NCI-H460 (cell line): ENCODE data around the gene CBFA2T2. TPM values are rescaled to one million over a fixed set of nuclear protein-coding genes. Genes with fewer than 3 reads are reported as not detected.
"Not testable (repeated sequence)": the region's sequence is repeated elsewhere in the genome, so short reads cannot be mapped to it uniquely, and the experiment has no call there.

Experiments
- DNase-seq: peaks from one replicate; pipeline ENCODE4 v3.0.0-alpha.2; 2016; ENCODE audit warnings: low read depth; ENCODE audit errors: extremely low read depth
- total RNA-seq: library from RNA; depleted of rRNA; stranded (reverse); fragments of >200 nt; shearing (Covaris generic); gene quantifications from 2 replicates; pipeline ENCODE4 v1.2.3, GENCODE V29; 2014

The CBFA2T2 gene
- total RNA-seq, 1 experiment from 2014 or later = 4.2 TPM

- not testable (repeated sequence) for DNase-seq
Measured at GRCh38 chr20:33646959-33647602, 157.2 kb downstream of the CBFA2T2 start.

GRCh38 chr20:33647603-33648395 lies 157.9 kb downstream of the CBFA2T2 start:
- DNase-seq = no peak

- DNase-seq = no peak
Measured at GRCh38 chr20:33648396-33649004, 158.6 kb downstream of the CBFA2T2 start.

- no peak for DNase-seq
Measured at GRCh38 chr20:33649201-33649681, 159.3 kb downstream of the CBFA2T2 start.

GRCh38 chr20:33650111-33650752 lies 160.3 kb downstream of the CBFA2T2 start:
- DNase-seq = no peak

GRCh38 chr20:33650753-33651561 lies 161.1 kb downstream of the CBFA2T2 start:
- no peak for DNase-seq

- DNase-seq = no peak
Measured at GRCh38 chr20:33651562-33652048, 161.7 kb downstream of the CBFA2T2 start.

- peak; percentile 55 for DNase-seq
Measured at GRCh38 chr20:33653218-33653899, 163.5 kb downstream of the CBFA2T2 start.

- no peak for DNase-seq
Measured at GRCh38 chr20:33653900-33654596, 164.2 kb downstream of the CBFA2T2 start.

- DNase-seq = no peak
Measured at GRCh38 chr20:33654680-33655161, 164.8 kb downstream of the CBFA2T2 start.

GRCh38 chr20:33655164-33655563 lies 165.3 kb downstream of the CBFA2T2 start:
- no peak for DNase-seq

GRCh38 chr20:33656010-33656782 lies 166.3 kb downstream of the CBFA2T2 start:
- DNase-seq = no peak

GRCh38 chr20:33656783-33657703 lies 167.1 kb downstream of the CBFA2T2 start:
- DNase-seq = no peak

GRCh38 chr20:33657704-33658095 lies 167.8 kb downstream of the CBFA2T2 start:
- no peak for DNase-seq

GRCh38 chr20:33658510-33658909 lies 168.6 kb downstream of the CBFA2T2 start:
- no peak for DNase-seq

- no peak for DNase-seq
Measured at GRCh38 chr20:33658929-33659328, 169.0 kb downstream of the CBFA2T2 start.
